HG02970 (cell line): ENCODE measurements around the gene ERMARD.

Experiments used
- ATAC-seq: cut with Tn5 transposase; IDR thresholded peaks from one replicate; pipeline ENCODE4 v1.9.1; 2021; ENCODE audit warnings: mild to moderate bottlenecking, moderate library complexity, moderate number of reproducible peaks; ENCODE audit not compliant: unreplicated experiment, low FRiP score

The ERMARD gene

DNA sequence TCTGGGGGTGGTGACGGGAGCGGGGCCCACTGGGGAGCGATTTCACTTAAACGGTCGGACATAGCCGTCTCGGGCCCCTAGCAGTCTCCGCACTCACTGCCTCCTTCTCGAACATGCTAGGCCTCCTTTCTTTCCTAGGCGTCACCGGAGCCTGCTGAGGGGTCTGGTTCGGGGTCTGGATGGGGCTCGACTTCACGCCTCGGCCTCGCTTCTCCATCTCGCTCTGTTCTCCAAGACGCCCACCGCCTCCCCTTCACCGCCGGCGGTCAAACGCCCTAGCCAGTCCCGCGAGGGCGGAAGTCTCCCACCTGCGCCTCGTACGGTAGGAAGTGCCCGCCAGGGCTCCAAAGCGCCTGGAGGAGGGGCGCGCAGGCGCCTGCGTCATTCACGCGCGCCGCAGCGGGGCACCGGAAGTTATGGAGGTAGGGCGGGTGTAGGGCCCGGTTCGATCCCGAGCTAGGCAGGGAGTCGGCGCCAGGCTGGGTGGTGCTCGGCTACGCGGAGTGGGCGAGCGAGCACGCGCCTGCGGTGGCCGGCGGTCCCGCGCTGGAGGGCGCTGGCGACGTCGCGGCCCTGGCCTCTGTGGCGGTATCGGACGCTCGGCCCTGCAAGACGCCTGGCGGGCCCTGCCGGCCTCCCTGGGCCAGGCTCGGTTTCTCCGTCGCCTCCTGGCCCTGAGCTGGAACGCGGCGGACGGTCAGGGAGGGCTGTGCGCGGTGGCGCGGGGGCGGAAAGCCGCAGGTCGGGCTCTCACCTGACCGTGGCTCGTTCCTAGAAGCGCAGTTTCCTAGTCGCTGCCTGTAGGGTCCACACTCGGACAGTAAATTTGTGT lies at the start of gene ERMARD, which contains the start of gene DYNLT2:
ERMARD (plus strand) TSS at position 381 of the 832 bp plus-strand sequence; CDS start at position 417, 36 bp downstream.
DYNLT2 (minus strand) TSS at position 331 of the 832 bp plus-strand sequence; CDS start at position 217, 114 bp downstream.
- peak; percentile 94 for ATAC-seq

DNA sequence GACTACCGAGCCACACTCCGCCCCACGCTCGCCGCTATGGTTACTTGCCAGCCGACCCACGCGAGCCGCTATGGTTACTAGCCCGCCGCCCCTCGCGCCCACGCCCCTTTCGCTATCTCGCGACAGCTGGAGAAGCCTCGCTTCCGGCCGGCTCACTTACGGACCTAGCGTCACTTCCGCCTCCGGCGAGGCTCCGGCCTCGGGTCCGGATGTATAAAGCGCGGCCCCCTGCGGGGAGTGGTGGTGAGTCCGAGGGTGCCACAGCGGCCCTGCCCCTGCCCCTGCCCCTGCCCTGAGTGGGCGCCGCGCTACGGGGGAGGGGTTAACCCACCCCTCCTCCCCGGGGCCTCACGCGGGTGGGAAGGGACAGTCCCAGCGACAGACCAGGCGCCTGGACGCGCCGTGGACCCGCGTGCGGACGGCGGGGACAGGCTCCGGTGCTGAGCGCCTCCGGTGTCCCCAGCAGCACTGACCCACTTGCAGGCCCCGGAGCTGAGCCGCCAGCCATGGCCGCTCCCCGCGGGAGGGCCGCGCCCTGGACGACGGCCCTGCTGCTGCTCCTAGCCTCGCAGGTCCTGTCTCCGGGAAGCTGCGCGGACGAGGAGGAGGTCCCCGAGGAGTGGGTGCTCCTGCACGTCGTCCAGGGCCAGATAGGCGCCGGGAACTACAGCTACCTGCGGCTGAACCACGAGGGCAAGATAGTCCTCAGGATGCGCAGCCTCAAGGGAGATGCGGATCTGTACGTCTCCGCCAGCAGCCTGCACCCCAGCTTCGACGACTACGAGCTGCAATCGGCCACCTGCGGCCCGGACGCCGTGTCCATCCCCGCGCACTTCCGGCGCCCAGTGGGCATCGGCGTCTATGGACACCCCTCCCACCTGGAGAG lies 49.2 kb upstream of the ERMARD start, which contains the start of the genes C6orf120 and WDR27:
C6orf120 (plus strand) TSS at position 173 of the 886 bp plus-strand sequence; CDS start at position 507, 334 bp downstream.
WDR27 (minus strand) TSS at position 76 of the 886 bp plus-strand sequence. CDS start 13,024 bp downstream, outside the sequence.
- ATAC-seq = peak; percentile 99

DNA sequence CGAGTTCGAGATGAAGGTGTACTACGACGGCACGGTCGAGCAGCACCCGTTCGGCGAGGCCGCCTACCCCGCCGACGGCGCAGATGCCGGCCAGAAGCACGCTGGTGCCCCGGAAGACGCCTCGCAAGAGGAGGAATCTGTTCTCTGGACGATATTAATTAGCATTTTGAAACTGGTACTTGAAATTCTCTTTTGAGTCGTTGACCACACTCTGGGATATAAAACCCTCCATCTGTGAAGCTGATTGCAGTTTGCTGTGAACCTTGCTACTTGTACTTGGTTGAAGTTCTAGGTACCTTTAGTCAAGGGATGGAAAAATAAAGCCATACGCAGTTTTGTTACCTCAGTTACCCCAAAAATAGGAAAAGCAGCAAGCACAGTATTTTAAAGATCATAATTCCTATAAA lies 48.6 kb upstream of the ERMARD start:
- ATAC-seq = no peak

DNA sequence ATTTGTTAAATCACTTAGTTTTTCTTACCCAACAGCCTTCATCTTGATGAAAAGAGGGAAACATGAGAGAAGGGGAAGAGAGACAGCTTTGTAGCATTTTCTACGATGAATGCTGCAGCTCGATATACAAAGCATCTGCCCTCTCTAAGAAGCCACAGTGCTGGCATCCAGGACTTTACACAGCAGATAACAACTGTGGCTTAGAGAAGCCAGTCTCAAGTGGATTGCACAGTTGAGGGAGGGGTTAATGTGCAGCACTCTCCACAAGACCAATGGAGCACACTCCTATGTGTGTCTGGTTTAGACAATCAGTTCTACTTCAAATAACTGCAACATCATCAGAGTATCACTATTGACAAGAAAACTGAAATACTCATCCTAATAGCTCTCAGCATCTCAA lies 43.6 kb upstream of the ERMARD start:
- ATAC-seq = no peak

DNA sequence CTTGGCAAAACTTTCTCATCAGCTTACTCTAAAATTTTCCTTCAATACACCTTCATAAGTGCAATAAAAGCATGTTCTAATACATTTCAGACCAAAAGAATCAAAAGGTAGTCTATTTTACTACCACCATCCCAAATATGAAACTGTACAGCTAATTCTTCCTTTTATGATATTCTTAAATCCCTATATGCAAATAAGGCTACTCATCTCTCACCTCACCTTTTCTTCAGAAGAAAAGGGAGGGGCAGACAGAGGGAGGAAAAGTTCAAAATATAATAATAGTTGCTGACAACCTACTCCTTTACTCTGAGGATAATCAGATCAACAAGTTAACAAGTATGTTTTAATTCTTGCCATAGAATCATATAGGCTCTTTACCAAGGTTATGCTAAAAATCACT lies 42.1 kb upstream of the ERMARD start:
- ATAC-seq = no peak

DNA sequence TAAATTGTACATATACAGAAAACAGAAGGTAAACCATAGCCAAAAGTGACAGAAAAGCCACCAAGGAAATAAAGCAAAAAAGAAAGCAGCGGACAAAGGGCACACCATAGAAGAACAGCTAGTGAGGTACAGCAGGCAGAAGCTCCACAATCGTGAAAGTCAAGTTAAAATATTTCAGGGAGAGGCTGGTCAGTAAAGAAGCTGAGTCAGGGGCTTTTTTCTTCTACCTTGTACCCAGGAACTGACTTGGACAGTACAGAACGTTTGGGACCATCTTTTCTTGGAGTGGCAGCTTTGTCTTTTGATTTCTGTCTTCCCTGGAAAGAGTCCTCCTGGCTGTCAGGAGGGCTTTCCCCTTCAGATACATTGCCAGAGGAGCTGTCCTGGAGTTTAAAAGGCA lies 41.4 kb upstream of the ERMARD start:
- ATAC-seq = no peak

DNA sequence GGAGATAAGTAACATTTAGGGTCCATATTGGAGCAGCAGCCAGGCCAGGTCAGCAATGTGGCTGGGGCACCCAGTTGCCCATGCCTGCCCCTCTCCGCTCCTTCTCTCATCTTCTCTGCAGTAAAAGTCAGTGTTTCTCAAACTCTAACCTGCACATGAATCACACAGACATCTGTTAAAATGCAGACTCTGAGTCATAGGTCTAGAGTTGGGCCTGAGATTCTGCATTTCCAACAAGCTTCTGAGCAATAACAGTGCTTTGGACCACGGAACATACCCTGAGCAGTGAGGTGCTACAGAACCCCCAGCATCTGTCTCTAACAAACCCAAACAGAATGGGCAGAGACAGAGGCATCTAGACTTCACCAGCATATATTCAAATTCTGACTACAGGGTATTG lies 37.2 kb upstream of the ERMARD start:
- ATAC-seq = no peak

DNA sequence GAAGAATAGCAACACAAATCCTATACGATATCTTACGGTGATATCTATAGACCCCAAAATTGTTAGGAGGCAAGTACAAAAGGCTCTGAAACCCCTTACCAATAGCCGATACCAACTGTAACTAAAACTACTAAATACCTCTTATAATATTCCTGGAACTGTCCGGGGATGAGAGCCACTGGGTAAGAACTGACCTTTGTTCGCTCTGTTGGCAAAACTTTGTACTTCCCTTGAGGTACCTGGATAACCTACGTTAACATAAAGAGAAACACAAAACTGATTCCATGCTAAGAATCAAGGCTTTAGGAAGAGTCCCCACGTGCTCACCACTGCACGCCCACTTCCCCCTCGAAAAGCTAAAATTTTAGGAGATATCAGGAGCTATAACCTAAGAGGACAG lies 36.8 kb upstream of the ERMARD start:
- ATAC-seq = no peak

DNA sequence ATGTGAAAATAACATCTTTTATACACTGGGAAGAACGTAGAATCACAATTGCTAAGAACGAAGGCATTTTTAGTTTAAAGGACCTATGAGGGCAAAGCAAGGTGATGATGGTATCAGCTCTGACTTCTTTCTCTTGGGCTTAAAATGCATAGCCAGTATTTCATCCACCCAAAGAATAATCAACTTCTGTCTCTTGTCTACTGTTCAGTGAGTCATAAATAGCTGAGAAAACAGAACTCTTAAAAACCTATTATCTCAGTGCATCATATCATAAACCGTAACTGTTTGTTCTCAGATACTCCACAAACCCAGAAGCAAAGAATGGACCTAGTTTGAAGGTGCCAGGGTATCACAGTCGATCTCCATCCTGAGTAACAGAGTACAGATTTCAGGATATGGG lies 32.3 kb upstream of the ERMARD start:
- ATAC-seq = no peak

DNA sequence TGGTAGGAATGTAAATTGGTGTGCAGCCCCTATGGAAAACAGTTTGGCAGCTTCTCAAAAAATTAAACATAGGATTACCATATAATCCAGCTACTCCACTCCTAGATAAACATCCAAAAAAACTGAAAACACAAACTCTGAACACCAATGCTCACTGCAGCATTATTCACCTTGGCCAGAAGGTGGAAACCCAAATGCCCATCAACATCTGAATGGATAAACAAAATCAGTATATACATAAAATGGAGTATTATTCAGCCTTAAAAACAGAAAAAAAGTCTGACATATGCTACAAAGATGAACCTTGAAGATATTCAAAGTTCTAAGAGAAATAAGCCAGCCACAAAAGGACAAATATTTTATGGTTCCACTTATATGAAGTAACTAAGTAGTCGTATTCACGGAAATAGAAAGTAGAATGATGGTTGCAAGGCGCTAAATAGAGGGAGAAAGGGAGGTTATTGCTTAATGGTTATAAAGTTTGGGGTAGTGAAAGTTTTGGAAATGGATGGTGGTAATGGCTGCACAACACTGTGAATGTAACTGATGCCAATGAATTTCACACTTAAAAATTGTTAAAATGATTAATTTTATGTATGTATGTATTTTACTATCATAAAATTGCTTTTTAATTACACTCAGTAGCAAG lies 31.1 kb upstream of the ERMARD start:
- no peak for ATAC-seq

DNA sequence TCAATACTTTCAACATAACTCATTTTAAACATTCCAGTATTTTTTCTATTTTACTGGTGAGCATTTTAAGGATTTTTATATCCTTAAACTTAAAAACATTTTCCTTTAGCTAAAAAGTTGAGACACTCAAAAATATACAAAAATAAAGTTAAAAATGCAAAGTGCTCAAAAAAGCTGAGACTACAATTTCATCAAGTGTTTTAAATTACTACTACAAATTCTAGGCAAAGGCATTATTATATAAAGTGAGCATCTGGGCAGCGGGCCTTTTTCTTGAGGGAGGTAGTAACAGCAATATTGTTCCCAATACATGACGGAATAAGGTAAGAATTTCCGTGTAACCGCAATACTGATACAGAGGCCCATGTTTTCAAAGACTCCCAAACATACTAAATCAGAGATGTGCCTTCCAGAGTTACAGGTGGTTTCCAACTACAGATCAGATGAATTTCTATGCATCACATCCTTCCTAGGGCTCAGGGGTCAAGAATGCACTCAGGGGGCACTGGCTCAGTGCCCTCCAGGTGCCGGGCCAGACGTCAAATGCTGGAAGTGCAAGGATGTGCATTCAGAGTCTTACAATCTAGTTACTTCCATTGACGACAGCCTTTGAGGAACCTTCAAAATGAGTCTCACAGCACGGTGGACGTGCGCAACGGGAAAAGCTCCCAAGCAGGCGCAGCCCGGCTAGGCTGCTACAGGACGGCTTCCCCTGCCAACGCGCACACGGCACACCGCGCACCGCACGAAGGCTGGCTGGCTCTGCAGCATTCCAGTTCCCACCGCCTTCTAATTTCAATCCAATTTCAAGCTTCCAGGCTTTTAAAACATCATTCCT lies 28.8 kb upstream of the ERMARD start:
- no peak for ATAC-seq

DNA sequence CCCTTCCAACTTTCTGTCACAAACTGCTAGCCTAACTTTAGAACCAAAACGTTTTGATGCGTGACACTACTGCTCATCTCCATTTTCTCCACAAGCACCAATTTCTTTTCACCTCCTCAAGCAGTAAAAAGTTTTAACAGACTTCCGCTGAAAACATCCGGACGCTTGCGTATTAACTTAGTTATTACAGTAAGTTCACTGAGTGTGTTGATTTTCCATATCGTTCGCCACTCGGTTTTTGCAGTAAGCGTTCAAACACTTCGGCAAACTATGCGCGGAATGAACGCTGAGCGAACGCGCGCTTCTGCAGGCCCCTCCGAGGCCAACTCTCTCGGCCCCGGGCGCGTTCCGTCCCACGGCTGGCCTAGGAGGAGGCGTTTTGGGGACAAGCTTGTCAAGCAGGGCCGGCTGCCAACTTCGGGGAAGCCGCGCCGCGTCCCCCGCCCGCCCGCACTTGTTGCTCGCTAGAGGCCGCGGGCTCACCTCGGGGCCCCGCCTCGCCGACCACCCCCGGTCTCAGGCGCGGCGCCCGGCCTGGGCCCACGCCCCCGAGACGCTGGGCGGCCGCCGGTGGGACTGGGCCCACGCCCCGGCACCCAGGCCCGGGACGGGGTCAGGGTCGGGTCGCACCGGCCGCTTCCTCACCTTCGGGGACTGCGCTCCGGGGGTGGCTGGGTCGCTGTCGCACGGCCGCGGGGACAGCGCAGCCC lies 28.1 kb upstream of the ERMARD start:
- peak; percentile 38 for ATAC-seq

DNA sequence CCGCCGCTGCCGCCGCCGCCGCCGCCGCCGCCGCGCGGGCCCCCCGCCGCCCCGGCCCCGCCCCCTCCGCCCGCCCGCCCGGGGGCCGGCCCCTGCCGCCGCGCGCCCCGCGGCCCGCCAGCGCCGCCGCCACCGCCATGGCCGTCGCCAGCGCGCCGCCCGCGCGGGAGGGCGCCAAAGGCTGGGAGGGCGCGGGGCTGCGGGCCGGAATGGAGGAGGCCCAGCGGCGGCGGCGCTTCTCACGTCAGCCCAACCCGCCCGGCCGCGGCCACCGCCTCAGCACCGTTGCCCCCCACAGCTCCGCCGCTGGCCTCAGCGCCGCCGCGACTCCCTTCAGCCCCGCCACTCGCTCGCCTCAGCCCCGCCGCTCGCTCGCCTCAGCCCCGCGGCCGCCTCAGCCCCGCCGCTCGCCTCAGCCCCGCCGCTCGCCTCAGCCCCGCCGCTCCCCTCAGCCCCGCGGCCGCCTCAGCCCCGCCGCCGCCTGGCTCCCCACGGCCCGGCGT lies 27.4 kb upstream of the ERMARD start:
- ATAC-seq = peak; percentile 51

DNA sequence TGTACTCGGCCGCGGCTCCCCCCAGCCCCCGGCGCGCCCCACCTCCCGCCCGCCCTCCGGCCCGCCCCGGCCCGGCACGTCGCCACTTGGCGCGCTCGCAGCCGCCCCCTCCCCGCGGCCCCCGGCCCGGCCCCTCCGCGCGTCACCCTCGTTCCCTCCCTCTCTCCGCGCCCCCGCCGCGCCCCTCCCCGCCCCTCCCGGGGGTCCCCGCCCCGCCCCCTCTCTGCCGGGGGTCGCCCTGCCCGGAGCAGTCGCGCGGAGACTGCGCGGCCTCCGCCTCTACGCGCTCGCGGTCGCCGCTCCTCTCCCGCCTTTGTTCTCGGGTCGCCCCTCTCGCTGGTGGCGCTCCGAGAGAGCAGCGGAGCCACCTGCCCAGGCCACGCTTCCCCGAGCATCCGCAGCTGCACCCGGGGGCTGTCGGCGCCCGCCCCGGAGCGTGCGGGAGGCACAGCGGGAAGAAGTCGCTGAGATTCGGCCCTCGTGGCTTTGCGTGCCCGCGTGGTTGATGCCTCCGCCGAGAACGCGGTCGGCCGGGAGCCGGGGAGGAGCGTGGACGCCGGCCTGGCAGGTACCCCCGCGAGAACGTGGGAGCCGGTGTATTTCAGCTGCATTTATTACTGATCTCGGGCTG lies 26.8 kb upstream of the ERMARD start, which contains the start of gene PHF10:
PHF10 (minus strand) TSS at position 7 of the 631 bp plus-strand sequence. CDS start 569 bp downstream, outside the sequence.
- peak; percentile 36 for ATAC-seq

DNA sequence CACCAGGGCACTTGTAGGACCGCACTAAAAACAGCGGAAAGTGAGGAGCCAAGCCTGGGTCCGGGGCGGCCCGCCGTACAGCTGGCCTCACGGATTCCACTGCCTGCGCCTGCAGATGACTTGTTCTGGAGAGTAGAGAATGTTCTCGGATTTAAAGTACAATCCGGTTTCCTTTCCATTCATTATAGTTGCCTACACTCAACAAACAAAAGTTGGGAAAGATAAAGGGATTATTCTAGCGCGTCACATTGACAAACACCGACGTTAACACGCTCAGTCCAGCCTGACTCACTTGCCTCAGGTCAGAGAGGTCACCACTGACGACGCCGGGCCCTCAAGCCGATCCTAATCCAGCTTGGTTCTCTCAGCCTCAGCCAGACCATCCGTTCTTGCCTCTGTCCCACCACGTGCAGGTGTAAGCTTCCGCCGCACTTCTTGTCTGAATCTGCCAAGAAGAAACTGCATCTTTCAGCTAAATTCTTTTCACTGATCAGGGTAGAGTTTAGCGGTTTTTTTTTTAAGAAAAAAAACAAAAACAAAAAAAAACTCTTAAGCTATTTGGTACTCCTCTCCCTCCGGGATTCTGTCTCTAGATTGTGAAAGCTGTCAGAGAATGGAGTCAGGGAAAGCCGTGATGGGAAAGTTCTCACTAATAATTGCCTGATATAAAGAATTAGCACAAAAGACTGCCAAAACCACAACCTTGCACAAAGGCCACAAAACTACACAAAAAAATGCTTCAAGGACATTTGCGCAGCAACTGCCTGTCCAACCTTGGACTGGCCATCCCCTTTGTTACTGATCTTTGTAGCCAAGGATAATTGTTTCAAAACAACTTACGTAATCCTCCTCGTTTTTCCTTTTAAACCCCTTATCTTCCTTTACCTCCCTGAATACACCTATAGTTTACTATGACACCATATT lies 26.0 kb upstream of the ERMARD start:
- ATAC-seq = peak; percentile 5

DNA sequence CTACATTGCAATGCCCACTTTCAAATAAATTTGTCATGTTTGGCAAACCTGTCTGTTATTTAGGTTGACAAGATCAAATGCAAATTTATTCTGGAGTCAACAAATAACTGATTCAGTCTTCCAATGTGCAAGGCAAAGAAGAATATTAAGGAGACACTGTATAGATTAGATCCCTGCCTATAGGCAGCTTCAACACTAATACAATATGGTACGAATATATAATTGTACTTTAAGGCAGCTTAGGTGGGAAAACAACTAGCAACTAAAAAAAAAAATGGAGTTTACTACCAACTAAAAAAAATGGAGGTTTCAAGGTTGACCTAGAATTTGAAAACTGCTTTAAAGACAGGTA lies 25.4 kb upstream of the ERMARD start:
- no peak for ATAC-seq

DNA sequence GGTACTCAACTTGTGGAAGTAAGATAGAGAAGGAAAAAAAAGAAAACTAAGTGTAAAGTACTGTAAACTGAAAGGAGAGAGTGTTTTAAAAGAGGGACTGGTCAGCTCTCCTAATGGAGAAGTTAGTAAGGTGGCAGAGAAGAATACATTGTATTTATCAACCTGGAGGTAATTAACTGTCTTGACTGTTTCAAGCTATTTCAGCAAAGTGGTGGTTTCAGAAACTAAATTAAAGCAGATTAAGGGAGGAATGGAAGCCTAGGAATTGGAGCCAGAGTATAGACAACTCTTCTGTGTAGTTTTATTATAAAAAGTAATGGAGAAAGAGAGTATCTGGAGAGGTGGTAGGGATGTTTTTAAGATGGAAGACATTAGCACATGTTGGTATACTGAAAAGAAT lies 24.5 kb upstream of the ERMARD start:
- ATAC-seq = no peak
